GM23338 (cell line): ENCODE measurements around the gene G3BP1. TPM values are rescaled to one million over a fixed set of nuclear protein-coding genes. Genes with fewer than 3 reads are reported as not detected.

ENCODE experiments used
- ATAC-seq: fragments of 200-7000 bp; cut with Tn5 transposase; 3 replicates; pipeline ENCODE4 v1.9.1; 2020
- DNase-seq: peaks from one replicate; pipeline ENCODE4 v3.0.0-alpha.2; 2015; ENCODE audit warnings: low spot score
- H2AFZ ChIP-seq: fragments of 200-600 bp; sonication (generic); 2 replicates; pipeline ENCODE4 v1.8.0; 2016; ENCODE audit warnings: antibody characterized with exemption, mild to moderate bottlenecking, moderate library complexity
- H3F3A ChIP-seq: fragments of 200-600 bp; sonication (generic); replicated peaks from 2 replicates; pipeline ENCODE4 v1.8.0; 2017; ENCODE audit warnings: antibody characterized with exemption, mixed run types, low read depth
- H3K27ac ChIP-seq: fragments of 200-600 bp; sonication (generic); 2 replicates; pipeline ENCODE4 v1.6.1; 2016; ENCODE audit warnings: low read depth
- H3K27me3 ChIP-seq: fragments of 200-600 bp; sonication (generic); 2 replicates; pipeline ENCODE4 v1.8.0; 2016; ENCODE audit warnings: mild to moderate bottlenecking, mixed run types, moderate library complexity; ENCODE audit not compliant: insufficient read depth
- H3K36me3 ChIP-seq: fragments of 200-600 bp; sonication (generic); 2 replicates; pipeline ENCODE4 v1.8.0; 2016; ENCODE audit warnings: mild to moderate bottlenecking; ENCODE audit not compliant: insufficient read depth
- H3K4me1 ChIP-seq: fragments of 200-600 bp; sonication (generic); 2 replicates; pipeline ENCODE4 v1.8.0; 2016; ENCODE audit warnings: mild to moderate bottlenecking, moderate library complexity; ENCODE audit not compliant: insufficient read depth
- H3K4me2 ChIP-seq: fragments of 200-600 bp; sonication (generic); 2 replicates; pipeline ENCODE4 v1.7.1; 2017; ENCODE audit warnings: mixed run types
- H3K4me3 ChIP-seq: fragments of 200-600 bp; sonication (generic); 2 replicates; pipeline ENCODE4 v1.6.1; 2016; ENCODE audit warnings: mixed run types
- H3K79me2 ChIP-seq: fragments of 200-600 bp; sonication (generic); replicated peaks from 2 replicates; pipeline ENCODE4 v1.8.0; 2017; ENCODE audit warnings: mild to moderate bottlenecking; ENCODE audit not compliant: insufficient read depth
- H3K9me2 ChIP-seq: fragments of 200-600 bp; sonication (generic); 2 replicates; pipeline ENCODE4 v1.8.0; 2017; ENCODE audit not compliant: insufficient read depth
- H4K20me1 ChIP-seq: fragments of 200-600 bp; sonication (generic); replicated peaks from 2 replicates; pipeline ENCODE4 v1.8.0; 2017; ENCODE audit warnings: mild to moderate bottlenecking; ENCODE audit not compliant: insufficient read depth
- H3K27ac Mint-ChIP-seq: 2 replicates; pipeline ENCODE4 v1.8.0; 2020; ENCODE audit warnings: inconsistent platforms, mild to moderate bottlenecking, moderate library complexity, mixed read lengths
- H3K27me3 Mint-ChIP-seq: 3 replicates; pipeline ENCODE4 v1.8.0; 2022; ENCODE audit warnings: low read depth, mild to moderate bottlenecking, moderate library complexity, mixed read lengths, inconsistent platforms; ENCODE audit not compliant: insufficient read depth, poor library complexity
- H3K36me3 Mint-ChIP-seq: 3 replicates; pipeline ENCODE4 v1.8.0; 2021; ENCODE audit warnings: low read depth, mild to moderate bottlenecking, inconsistent platforms, moderate library complexity, mixed read lengths
- H3K4me1 Mint-ChIP-seq: 3 replicates; pipeline ENCODE4 v1.8.0; 2020; ENCODE audit warnings: mild to moderate bottlenecking, inconsistent platforms, mixed read lengths
- H3K4me3 Mint-ChIP-seq: 3 replicates; pipeline ENCODE4 v1.8.0; 2021; ENCODE audit warnings: moderate library complexity, mild to moderate bottlenecking, inconsistent platforms, mixed read lengths
- H3K9me3 Mint-ChIP-seq: 3 replicates; pipeline ENCODE4 v1.8.0; 2020; ENCODE audit warnings: moderate library complexity, mild to moderate bottlenecking, inconsistent platforms, mixed read lengths
- CREB1 ChIP-seq: fragments of 250-450 bp; sonication (Bioruptor Pico); IDR thresholded peaks from 2 replicates; pipeline ENCODE4 v1.5.0; 2020; ENCODE audit warnings: low read depth, mild to moderate bottlenecking, moderate library complexity
- EZH2 ChIP-seq: fragments of 200-600 bp; sonication (generic); IDR thresholded peaks from one replicate; pipeline ENCODE4 v1.8.0; 2017; ENCODE audit warnings: antibody characterized with exemption, mild to moderate bottlenecking, low read depth; ENCODE audit not compliant: unreplicated experiment
- EZH2phosphoT487 ChIP-seq: fragments of 200-600 bp; sonication (generic); IDR thresholded peaks from one replicate; pipeline ENCODE4 v1.8.1; 2018; ENCODE audit warnings: antibody characterized with exemption; ENCODE audit not compliant: unreplicated experiment
- JUNB ChIP-seq: IDR thresholded peaks from one replicate; pipeline ENCODE4 v1.6.1; 2016; ENCODE audit warnings: antibody characterized with exemption; ENCODE audit not compliant: unreplicated experiment
- NANOG ChIP-seq: IDR thresholded peaks from 2 replicates; pipeline ENCODE4 v1.6.1; 2016; ENCODE audit warnings: antibody characterized with exemption, borderline replicate concordance
- POLR2AphosphoS5 ChIP-seq: IDR thresholded peaks from 2 replicates; pipeline ENCODE4 v1.6.1; 2016; ENCODE audit warnings: antibody characterized with exemption, low read depth
- STAT1 ChIP-seq: IDR thresholded peaks from one replicate; pipeline ENCODE4 v1.6.1; 2016; ENCODE audit warnings: antibody characterized with exemption; ENCODE audit not compliant: unreplicated experiment
- ZNF114 ChIP-seq: fragments of 250-450 bp; sonication (Bioruptor Pico); IDR thresholded peaks from 2 replicates; pipeline ENCODE4 v1.5.0; 2020; ENCODE audit warnings: mild to moderate bottlenecking, moderate library complexity
- ZNF331 ChIP-seq: fragments of 250-450 bp; sonication (Bioruptor Pico); IDR thresholded peaks from 2 replicates; pipeline ENCODE4 v1.5.0; 2020; ENCODE audit warnings: low read depth, mild to moderate bottlenecking, moderate library complexity
- polyA plus RNA-seq: library from polyadenylated mRNA; unstranded; fragments of >200 nt; fragmentation: Nextera tagmentation; extraction: Ambion mirVana; gene quantifications from 2 replicates; pipeline ENCODE4 v1.2.1, GENCODE V29; 2016
- total RNA-seq: library from RNA; depleted of rRNA; stranded (reverse); fragments of >200 nt; shearing (Covaris generic); gene quantifications from 2 replicates; pipeline ENCODE4 v1.2.3, GENCODE V29; 2014
- TF ChIP-seq, protein P1 (sequence below): IDR thresholded peaks from one replicate; pipeline ENCODE4 v1.6.1; 2018; ENCODE audit warnings: antibody characterized with exemption; ENCODE audit not compliant: unreplicated experiment
- TF ChIP-seq, protein P2 (sequence below), 2 experiments: fragments of 200-600 bp in 1 of 2; sonication (generic) in 1 of 2; conservative IDR thresholded peaks; 2 replicates each; pipeline versions ENCODE4 v1.5.1 to v1.6.1; 2016 to 2017; ENCODE audit warnings: antibody characterized with exemption in 2 of 2, low read depth in 2 of 2, mild to moderate bottlenecking in 2 of 2, moderate library complexity in 1 of 2
- TF ChIP-seq, protein P3 (sequence below): IDR thresholded peaks from 2 replicates; pipeline ENCODE4 v1.6.1; 2016; ENCODE audit warnings: antibody characterized with exemption
- TF ChIP-seq, protein P4 (sequence below): fragments of 250-450 bp; sonication (Bioruptor Pico); IDR thresholded peaks from 2 replicates; pipeline ENCODE4 v1.5.0; 2020; ENCODE audit warnings: mild to moderate bottlenecking, moderate library complexity

Gene G3BP1
- total and polyA plus RNA-seq, 2 experiments from 2014 or later = 183 to 323 TPM

DNA sequence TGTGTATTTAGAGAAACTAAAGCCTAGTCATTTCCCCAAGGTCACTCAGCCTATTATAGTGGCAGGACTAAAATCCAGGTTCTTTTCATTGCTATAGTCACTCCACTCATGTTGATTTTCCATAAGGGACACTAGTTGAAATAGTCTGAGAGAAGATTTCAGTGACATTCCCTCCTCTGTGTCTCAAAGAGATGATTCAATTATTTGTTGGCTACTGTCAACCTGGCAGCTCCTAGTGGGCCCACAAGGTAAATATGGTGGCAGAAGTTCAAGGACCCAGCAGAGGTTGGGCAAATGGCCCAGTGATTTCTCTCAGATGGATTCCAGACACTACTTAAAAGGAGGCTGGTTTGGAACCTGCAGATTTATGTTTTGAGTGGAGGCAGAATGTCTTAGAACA lies 48.1 kb downstream of the G3BP1 start:
- no peak for TF ChIP-seq JUNB
- no peak for TF ChIP-seq EZH2
- TF ChIP-seq EZH2phosphoT487 = no peak
- TF ChIP-seq, protein P1, sequence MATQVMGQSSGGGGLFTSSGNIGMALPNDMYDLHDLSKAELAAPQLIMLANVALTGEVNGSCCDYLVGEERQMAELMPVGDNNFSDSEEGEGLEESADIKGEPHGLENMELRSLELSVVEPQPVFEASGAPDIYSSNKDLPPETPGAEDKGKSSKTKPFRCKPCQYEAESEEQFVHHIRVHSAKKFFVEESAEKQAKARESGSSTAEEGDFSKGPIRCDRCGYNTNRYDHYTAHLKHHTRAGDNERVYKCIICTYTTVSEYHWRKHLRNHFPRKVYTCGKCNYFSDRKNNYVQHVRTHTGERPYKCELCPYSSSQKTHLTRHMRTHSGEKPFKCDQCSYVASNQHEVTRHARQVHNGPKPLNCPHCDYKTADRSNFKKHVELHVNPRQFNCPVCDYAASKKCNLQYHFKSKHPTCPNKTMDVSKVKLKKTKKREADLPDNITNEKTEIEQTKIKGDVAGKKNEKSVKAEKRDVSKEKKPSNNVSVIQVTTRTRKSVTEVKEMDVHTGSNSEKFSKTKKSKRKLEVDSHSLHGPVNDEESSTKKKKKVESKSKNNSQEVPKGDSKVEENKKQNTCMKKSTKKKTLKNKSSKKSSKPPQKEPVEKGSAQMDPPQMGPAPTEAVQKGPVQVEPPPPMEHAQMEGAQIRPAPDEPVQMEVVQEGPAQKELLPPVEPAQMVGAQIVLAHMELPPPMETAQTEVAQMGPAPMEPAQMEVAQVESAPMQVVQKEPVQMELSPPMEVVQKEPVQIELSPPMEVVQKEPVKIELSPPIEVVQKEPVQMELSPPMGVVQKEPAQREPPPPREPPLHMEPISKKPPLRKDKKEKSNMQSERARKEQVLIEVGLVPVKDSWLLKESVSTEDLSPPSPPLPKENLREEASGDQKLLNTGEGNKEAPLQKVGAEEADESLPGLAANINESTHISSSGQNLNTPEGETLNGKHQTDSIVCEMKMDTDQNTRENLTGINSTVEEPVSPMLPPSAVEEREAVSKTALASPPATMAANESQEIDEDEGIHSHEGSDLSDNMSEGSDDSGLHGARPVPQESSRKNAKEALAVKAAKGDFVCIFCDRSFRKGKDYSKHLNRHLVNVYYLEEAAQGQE = no peak
- TF ChIP-seq, protein P2, sequence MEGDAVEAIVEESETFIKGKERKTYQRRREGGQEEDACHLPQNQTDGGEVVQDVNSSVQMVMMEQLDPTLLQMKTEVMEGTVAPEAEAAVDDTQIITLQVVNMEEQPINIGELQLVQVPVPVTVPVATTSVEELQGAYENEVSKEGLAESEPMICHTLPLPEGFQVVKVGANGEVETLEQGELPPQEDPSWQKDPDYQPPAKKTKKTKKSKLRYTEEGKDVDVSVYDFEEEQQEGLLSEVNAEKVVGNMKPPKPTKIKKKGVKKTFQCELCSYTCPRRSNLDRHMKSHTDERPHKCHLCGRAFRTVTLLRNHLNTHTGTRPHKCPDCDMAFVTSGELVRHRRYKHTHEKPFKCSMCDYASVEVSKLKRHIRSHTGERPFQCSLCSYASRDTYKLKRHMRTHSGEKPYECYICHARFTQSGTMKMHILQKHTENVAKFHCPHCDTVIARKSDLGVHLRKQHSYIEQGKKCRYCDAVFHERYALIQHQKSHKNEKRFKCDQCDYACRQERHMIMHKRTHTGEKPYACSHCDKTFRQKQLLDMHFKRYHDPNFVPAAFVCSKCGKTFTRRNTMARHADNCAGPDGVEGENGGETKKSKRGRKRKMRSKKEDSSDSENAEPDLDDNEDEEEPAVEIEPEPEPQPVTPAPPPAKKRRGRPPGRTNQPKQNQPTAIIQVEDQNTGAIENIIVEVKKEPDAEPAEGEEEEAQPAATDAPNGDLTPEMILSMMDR (conservative IDR thresholded peaks at IDR 0.05; ENCODE audit: low read depth in 2 of 2) = no peak
- no peak for TF ChIP-seq STAT1
- TF ChIP-seq NANOG = no peak
- no peak for TF ChIP-seq CREB1 (CRISPR knock-in tag)
- TF ChIP-seq ZNF331 (CRISPR knock-in tag) = no peak
- TF ChIP-seq, protein P3, sequence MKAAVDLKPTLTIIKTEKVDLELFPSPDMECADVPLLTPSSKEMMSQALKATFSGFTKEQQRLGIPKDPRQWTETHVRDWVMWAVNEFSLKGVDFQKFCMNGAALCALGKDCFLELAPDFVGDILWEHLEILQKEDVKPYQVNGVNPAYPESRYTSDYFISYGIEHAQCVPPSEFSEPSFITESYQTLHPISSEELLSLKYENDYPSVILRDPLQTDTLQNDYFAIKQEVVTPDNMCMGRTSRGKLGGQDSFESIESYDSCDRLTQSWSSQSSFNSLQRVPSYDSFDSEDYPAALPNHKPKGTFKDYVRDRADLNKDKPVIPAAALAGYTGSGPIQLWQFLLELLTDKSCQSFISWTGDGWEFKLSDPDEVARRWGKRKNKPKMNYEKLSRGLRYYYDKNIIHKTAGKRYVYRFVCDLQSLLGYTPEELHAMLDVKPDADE = no peak
- TF ChIP-seq, protein P4, sequence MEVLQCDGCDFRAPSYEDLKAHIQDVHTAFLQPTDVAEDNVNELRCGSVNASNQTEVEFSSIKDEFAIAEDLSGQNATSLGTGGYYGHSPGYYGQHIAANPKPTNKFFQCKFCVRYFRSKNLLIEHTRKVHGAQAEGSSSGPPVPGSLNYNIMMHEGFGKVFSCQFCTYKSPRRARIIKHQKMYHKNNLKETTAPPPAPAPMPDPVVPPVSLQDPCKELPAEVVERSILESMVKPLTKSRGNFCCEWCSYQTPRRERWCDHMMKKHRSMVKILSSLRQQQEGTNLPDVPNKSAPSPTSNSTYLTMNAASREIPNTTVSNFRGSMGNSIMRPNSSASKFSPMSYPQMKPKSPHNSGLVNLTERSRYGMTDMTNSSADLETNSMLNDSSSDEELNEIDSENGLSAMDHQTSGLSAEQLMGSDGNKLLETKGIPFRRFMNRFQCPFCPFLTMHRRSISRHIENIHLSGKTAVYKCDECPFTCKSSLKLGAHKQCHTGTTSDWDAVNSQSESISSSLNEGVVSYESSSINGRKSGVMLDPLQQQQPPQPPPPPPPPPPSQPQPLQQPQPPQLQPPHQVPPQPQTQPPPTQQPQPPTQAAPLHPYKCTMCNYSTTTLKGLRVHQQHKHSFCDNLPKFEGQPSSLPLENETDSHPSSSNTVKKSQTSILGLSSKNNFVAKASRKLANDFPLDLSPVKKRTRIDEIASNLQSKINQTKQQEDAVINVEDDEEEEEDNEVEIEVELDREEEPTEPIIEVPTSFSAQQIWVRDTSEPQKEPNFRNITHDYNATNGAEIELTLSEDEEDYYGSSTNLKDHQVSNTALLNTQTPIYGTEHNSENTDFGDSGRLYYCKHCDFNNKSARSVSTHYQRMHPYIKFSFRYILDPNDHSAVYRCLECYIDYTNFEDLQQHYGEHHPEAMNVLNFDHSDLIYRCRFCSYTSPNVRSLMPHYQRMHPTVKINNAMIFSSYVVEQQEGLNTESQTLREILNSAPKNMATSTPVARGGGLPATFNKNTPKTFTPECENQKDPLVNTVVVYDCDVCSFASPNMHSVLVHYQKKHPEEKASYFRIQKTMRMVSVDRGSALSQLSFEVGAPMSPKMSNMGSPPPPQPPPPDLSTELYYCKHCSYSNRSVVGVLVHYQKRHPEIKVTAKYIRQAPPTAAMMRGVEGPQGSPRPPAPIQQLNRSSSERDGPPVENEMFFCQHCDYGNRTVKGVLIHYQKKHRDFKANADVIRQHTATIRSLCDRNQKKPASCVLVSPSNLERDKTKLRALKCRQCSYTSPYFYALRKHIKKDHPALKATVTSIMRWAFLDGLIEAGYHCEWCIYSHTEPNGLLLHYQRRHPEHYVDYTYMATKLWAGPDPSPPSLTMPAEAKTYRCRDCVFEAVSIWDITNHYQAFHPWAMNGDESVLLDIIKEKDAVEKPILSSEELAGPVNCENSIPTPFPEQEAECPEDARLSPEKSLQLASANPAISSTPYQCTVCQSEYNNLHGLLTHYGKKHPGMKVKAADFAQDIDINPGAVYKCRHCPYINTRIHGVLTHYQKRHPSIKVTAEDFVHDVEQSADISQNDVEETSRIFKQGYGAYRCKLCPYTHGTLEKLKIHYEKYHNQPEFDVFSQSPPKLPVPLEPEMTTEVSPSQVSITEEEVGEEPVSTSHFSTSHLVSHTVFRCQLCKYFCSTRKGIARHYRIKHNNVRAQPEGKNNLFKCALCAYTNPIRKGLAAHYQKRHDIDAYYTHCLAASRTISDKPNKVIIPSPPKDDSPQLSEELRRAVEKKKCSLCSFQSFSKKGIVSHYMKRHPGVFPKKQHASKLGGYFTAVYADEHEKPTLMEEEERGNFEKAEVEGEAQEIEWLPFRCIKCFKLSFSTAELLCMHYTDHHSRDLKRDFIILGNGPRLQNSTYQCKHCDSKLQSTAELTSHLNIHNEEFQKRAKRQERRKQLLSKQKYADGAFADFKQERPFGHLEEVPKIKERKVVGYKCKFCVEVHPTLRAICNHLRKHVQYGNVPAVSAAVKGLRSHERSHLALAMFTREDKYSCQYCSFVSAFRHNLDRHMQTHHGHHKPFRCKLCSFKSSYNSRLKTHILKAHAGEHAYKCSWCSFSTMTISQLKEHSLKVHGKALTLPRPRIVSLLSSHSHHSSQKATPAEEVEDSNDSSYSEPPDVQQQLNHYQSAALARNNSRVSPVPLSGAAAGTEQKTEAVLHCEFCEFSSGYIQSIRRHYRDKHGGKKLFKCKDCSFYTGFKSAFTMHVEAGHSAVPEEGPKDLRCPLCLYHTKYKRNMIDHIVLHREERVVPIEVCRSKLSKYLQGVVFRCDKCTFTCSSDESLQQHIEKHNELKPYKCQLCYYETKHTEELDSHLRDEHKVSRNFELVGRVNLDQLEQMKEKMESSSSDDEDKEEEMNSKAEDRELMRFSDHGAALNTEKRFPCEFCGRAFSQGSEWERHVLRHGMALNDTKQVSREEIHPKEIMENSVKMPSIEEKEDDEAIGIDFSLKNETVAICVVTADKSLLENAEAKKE (CRISPR knock-in tag) = no peak
- no peak for TF ChIP-seq POLR2AphosphoS5
- TF ChIP-seq ZNF114 (CRISPR knock-in tag) = no peak
- Mint-ChIP-seq H3K27ac (no peak overlapping the region), H3K27me3 (peaks cover 5% of the 10 kb centered on the region), H3K36me3 (peaks cover 10% of the 10 kb centered on the region; the same call in 2 of the 3 replicates), H3K9me3 (no peaks in the 10 kb centered on the region), H3K4me1 (peaks cover 11% of the 10 kb centered on the region), H3K4me3 (no peak overlapping the region)
- no peaks in the 10 kb centered on the region for H3K27me3 ChIP-seq
- H3K9me2 ChIP-seq = no peaks in the 10 kb centered on the region
- peaks cover 19% of the 10 kb centered on the region; the same call in 1 of the 2 replicates for H4K20me1 ChIP-seq
- no peak overlapping the region for H3K4me3 ChIP-seq
- H3K36me3 ChIP-seq = no peaks in the 10 kb centered on the region
- no peak overlapping the region for H3K4me2 ChIP-seq
- H2AFZ ChIP-seq = no peak overlapping the region
- no peaks in the 10 kb centered on the region for H3F3A ChIP-seq
- peaks cover 14% of the 10 kb centered on the region for H3K4me1 ChIP-seq
- no peaks in the 10 kb centered on the region for H3K79me2 ChIP-seq
- H3K27ac ChIP-seq = no peak overlapping the region
- no peak for ATAC-seq
- no peak for DNase-seq
